Muscle layer of duodenum (tissue), 2 donors: ENCODE measurements around the gene AURKAIP1.
A peak's percentile ranks its signal among the peaks of the same experiment; 100 is the strongest.

Experiments
- H3K27ac ChIP-seq: one replicate; pipeline ENCODE4 v1.7.0; 2013; ENCODE audit warnings: mild to moderate bottlenecking, low read length
- H3K27me3 ChIP-seq: one replicate; pipeline ENCODE4 v1.7.0; 2013; ENCODE audit warnings: low read depth, mild to moderate bottlenecking, control low read depth, low read length
- H3K36me3 ChIP-seq, 2 donors: one replicate each; pipeline ENCODE4 v1.7.0; 2013; ENCODE audit warnings: low read length in 2 of 2, control low read depth in 1 of 2, mild to moderate bottlenecking in 1 of 2; ENCODE audit not compliant: insufficient read depth in 2 of 2, control insufficient read depth in 1 of 2
- H3K4me1 ChIP-seq, 2 donors: one replicate each; pipeline ENCODE4 v1.7.0; 2013; ENCODE audit warnings: low read length in 2 of 2, mild to moderate bottlenecking in 2 of 2, control low read depth in 1 of 2, moderate library complexity in 1 of 2; ENCODE audit not compliant: insufficient read depth in 2 of 2, control insufficient read depth in 1 of 2
- H3K4me3 ChIP-seq, 2 donors: one replicate each; pipeline ENCODE4 v1.7.0; 2013; ENCODE audit warnings: low read length in 2 of 2, low read depth in 1 of 2, mild to moderate bottlenecking in 1 of 2
- H3K9me3 ChIP-seq, 2 donors: one replicate each; pipeline ENCODE4 v1.7.0; 2013; ENCODE audit warnings: low read length in 2 of 2, control low read depth in 1 of 2, mild to moderate bottlenecking in 1 of 2; ENCODE audit not compliant: control insufficient read depth in 1 of 2
- donor health status: healthy.

The AURKAIP1 gene

DNA sequence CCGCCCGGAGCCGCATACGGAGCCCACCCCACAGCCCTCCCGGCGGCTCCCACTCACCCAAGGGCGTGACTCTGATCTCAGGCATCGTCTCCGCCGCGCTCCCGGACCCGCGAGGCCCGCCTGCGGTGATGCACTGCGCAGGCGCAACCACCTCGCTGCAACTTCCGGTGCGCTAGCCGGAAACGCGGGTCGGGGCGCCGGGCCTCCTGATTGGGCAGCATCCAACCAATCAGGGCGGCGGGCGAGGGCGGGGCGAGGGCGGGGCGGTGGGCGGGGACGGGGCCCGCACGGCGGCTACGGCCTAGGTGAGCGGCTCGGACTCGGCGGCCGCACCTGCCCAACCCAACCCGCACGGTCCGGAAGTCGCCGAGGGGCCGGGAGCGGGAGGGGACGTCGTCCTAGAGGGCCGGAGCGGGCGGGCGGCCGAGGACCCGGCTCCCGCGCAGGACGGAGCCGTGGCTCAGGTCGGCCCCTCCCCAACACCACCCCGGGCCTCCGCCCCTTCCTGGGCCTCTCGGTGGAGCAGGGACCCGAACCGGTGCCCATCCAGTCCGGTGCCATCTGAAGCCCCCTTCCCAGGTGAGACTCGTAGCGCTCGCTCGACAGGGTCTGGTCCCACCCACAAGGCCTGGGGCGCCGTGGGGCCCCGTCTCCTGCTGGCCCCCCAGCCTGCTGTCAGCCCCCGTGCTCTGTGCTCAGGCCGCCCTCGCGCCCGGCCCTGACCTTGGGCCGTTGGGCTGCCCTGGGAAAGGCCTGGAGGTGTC, 50.3 kb downstream of the AURKAIP1 start, which contains the start of the genes CPTP and INTS11:
CPTP (plus strand) TSS at position 279 of the 764 bp plus-strand sequence. CDS start 2,109 bp downstream, outside the sequence.
INTS11 (minus strand) TSS at position 137 of the 764 bp plus-strand sequence; CDS start at position 85, 52 bp downstream.
- peak within 1 kb of the TSS; percentile 55 to 94 for H3K4me3 ChIP-seq
- peaks cover 6 to 44% of the 10 kb centered on the region in 2 donors for H3K4me1 ChIP-seq
- peak within 1 kb of the TSS; percentile 31 for H3K27ac ChIP-seq

DNA sequence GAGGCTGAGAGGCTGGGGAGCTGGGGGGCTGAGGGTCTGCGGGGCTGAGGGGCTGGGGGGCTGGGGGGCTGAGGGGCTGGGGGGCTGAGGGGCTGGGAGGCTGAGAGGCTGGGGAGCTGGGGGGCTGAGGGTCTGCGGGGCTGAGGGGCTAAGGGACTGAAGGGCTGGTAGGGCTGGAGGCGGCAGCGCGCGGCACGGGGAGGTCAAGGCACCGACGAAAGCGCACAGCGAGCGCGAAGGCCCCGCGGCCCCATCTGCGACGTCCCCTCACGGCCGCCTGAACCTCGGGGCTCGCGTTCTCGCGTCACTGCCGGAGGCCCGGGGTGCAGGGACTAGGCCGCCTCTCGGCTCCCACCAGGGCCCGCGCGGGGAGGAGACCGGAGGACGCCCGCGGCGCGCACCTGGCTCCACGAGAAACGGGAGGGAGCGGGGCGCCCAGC, 50.9 kb downstream of the AURKAIP1 start:
- peaks cover 2 to 43% of the 10 kb centered on the region in 2 donors for H3K36me3 ChIP-seq
- no peaks in the 10 kb centered on the region for H3K9me3 ChIP-seq
- H3K27ac ChIP-seq = no peak overlapping the region
- H3K27me3 ChIP-seq = no peaks in the 10 kb centered on the region
- H3K4me1 ChIP-seq = peaks cover 6 to 45% of the 10 kb centered on the region in 2 donors
- H3K4me3 ChIP-seq = peak overlapping the region; percentile 46 to 94

More for the DNA sequence above, 50.3 kb downstream of the AURKAIP1 start, which contains the start of the genes CPTP and INTS11:
- Histone ChIP-seq H3K9me3 (no peaks in the 10 kb centered on the region), H3K27me3 (no peaks in the 10 kb centered on the region), H3K36me3 (peaks cover 0 to 37% of the 10 kb centered on the region in 2 donors)
